ENCODE data around the gene INPP5K. TPM values are rescaled to one million over a fixed set of nuclear protein-coding genes. Genes with fewer than 3 reads are reported as not detected.
A peak's percentile ranks its signal among the peaks of the same experiment; 100 is the strongest.
"Not testable (repeated sequence)": the region's sequence is repeated elsewhere in the genome, so short reads cannot be mapped to it uniquely, and the experiment has no call there.

INPP5K gene
- total RNA-seq, 1 experiment from 2014 or later, result 28.1 TPM

- no peak for DNase-seq (ENCODE audit: low read depth)
These were observed 30.0 kb upstream of the INPP5K start for GRCh38 chr17:1546292-1546922.

GRCh38 chr17:1545618-1546017 is 29.2 kb upstream of the INPP5K start:
- DNase-seq (ENCODE audit: low read depth), result no peak

- no peak for DNase-seq (ENCODE audit: low read depth)
These were observed 25.9 kb upstream of the INPP5K start for GRCh38 chr17:1542316-1542715.

GRCh38 chr17:1541367-1541904 is 25.0 kb upstream of the INPP5K start:
- no peak for DNase-seq (ENCODE audit: low read depth)

- no peak for DNase-seq (ENCODE audit: low read depth)
These were observed 23.4 kb upstream of the INPP5K start for GRCh38 chr17:1539811-1540210.

- no peak for DNase-seq (ENCODE audit: low read depth)
These were observed 19.3 kb upstream of the INPP5K start for GRCh38 chr17:1535737-1536136.

- DNase-seq (ENCODE audit: low read depth), result no peak
These were observed 17.4 kb upstream of the INPP5K start for GRCh38 chr17:1533661-1534325.

GRCh38 chr17:1532836-1533602 is 16.6 kb upstream of the INPP5K start:
- no peak for DNase-seq (ENCODE audit: low read depth)

GRCh38 chr17:1529863-1530262 is 13.5 kb upstream of the INPP5K start:
- no peak for DNase-seq (ENCODE audit: low read depth)

GRCh38 chr17:1526876-1527275 is 10.5 kb upstream of the INPP5K start:
- not testable (repeated sequence) for DNase-seq (ENCODE audit: low read depth)

- DNase-seq (ENCODE audit: low read depth), result no peak
These were observed 6.2 kb upstream of the INPP5K start for GRCh38 chr17:1522626-1523025.

- DNase-seq (ENCODE audit: low read depth), result no peak
These were observed 4.8 kb upstream of the INPP5K start for GRCh38 chr17:1521086-1521640.

- no peak for DNase-seq (ENCODE audit: low read depth)
These were observed 3.3 kb upstream of the INPP5K start for GRCh38 chr17:1519678-1520077.

GRCh38 chr17:1518410-1518809 is 2.0 kb upstream of the INPP5K start:
- DNase-seq (ENCODE audit: low read depth), result no peak

GRCh38 chr17:1515640-1516387 is 598 bp downstream of the INPP5K start:
- peak; percentile 88 for DNase-seq (ENCODE audit: low read depth)

- no peak for DNase-seq (ENCODE audit: low read depth)
These were observed 4.1 kb downstream of the INPP5K start for GRCh38 chr17:1512351-1512750.

GRCh38 chr17:1511756-1512321 is 4.6 kb downstream of the INPP5K start:
- DNase-seq (ENCODE audit: low read depth), result no peak

- no peak for DNase-seq (ENCODE audit: low read depth)
These were observed 5.1 kb downstream of the INPP5K start for GRCh38 chr17:1511290-1511689.

- DNase-seq (ENCODE audit: low read depth), result no peak
These were observed 7.0 kb downstream of the INPP5K start for GRCh38 chr17:1509290-1509881.

GRCh38 chr17:1508709-1509108 is 7.7 kb downstream of the INPP5K start:
- DNase-seq (ENCODE audit: low read depth), result not testable (repeated sequence)
